Natural killer cell treated with Interleukin-12 subunit alpha and Interleukin-12 subunit beta and Interleukin-15 and Interleukin-18, amount 100 ng/mL, for 72 hours (primary cell): ENCODE results near the gene ATP1A2. TPM values are rescaled to one million over a fixed set of nuclear protein-coding genes. Genes with fewer than 3 reads are reported as not detected.
A peak's percentile ranks its signal among the peaks of the same experiment; 100 is the strongest.

Experiments used
- ATAC-seq, 2 donors: fragments of 150-1000 bp; cut with Tn5 transposase in 1 of 2; sonication (Bioruptor Pico), chemical (Tn5 transposase) in 1 of 2; 2 replicates each; pipeline ENCODE4 v1.10.0; 2021
- DNase-seq: peaks from one replicate; pipeline ENCODE4 v3.0.0; 2022; ENCODE audit warnings: low spot score
- H3K27ac Mint-ChIP-seq, 2 donors: 1 replicate in 1 of 2; 2 replicates in 1 of 2; pipeline ENCODE4 v1.8.0; 2022; ENCODE audit warnings: mixed read lengths in 2 of 2, mild to moderate bottlenecking in 1 of 2, moderate library complexity in 1 of 2
- H3K27me3 Mint-ChIP-seq, 2 donors: 1 replicate in 1 of 2; 2 replicates in 1 of 2; pipeline ENCODE4 v1.8.0; 2022; ENCODE audit warnings: mixed read lengths in 2 of 2
- H3K36me3 Mint-ChIP-seq: one replicate; pipeline ENCODE4 v1.8.0; 2022; ENCODE audit warnings: mixed read lengths
- H3K4me1 Mint-ChIP-seq, 2 donors: 1 replicate in 1 of 2; 2 replicates in 1 of 2; pipeline ENCODE4 v1.8.0; 2022; ENCODE audit warnings: low read depth in 2 of 2, mixed read lengths in 2 of 2, mild to moderate bottlenecking in 1 of 2
- H3K4me3 Mint-ChIP-seq: one replicate; pipeline ENCODE4 v1.8.0; 2022; ENCODE audit warnings: mixed read lengths
- H3K9me3 Mint-ChIP-seq: 2 replicates; pipeline ENCODE4 v1.8.0; 2022; ENCODE audit warnings: mixed read lengths
- total RNA-seq, 2 donors: library from RNA; stranded (reverse); gene quantifications; one replicate each; pipeline ENCODE4 v1.2.3, GENCODE V29; 2022

The ATP1A2 gene
- total RNA-seq, 2 donors from 2014 or later = not detected

- no peak overlapping the region for H3K4me3 Mint-ChIP-seq
- no peak overlapping the region for H3K27ac Mint-ChIP-seq
- H3K9me3 Mint-ChIP-seq = no peaks in the 10 kb centered on the region
- peaks cover 20 to 40% of the 10 kb centered on the region in 2 donors for H3K27me3 Mint-ChIP-seq
- ATAC-seq (no peak), DNase-seq (no peak)
- H3K4me1 Mint-ChIP-seq = no peaks in the 10 kb centered on the region
- no peaks in the 10 kb centered on the region for H3K36me3 Mint-ChIP-seq
Observed at GRCh38 chr1:160143695-160144094, 28.1 kb downstream of the ATP1A2 start.

GRCh38 chr1:160144921-160145320 lies 29.4 kb downstream of the ATP1A2 start:
- ATAC-seq (no peak), DNase-seq (no peak)
- peaks cover 19 to 40% of the 10 kb centered on the region in 2 donors for H3K27me3 Mint-ChIP-seq
- H3K4me1 Mint-ChIP-seq = no peaks in the 10 kb centered on the region
- H3K9me3 Mint-ChIP-seq = no peaks in the 10 kb centered on the region
- H3K4me3 Mint-ChIP-seq = no peak overlapping the region
- no peaks in the 10 kb centered on the region for H3K36me3 Mint-ChIP-seq
- no peak overlapping the region for H3K27ac Mint-ChIP-seq

GRCh38 chr1:160146107-160146506 lies 30.5 kb downstream of the ATP1A2 start:
- Mint-ChIP-seq H3K36me3 (no peaks in the 10 kb centered on the region), H3K27me3 (peaks cover 15 to 36% of the 10 kb centered on the region in 2 donors), H3K27ac (no peak overlapping the region), H3K4me1 (no peaks in the 10 kb centered on the region), H3K9me3 (no peaks in the 10 kb centered on the region), H3K4me3 (no peak overlapping the region)
- no peak for DNase-seq
- ATAC-seq = no peak

- no peak overlapping the region for H3K27ac Mint-ChIP-seq
- peaks cover 12 to 19% of the 10 kb centered on the region in 2 donors for H3K27me3 Mint-ChIP-seq
- no peak for DNase-seq
- no peaks in the 10 kb centered on the region for H3K4me1 Mint-ChIP-seq
- no peak overlapping the region for H3K4me3 Mint-ChIP-seq
- ATAC-seq = no peak
- H3K36me3 Mint-ChIP-seq = no peaks in the 10 kb centered on the region
- H3K9me3 Mint-ChIP-seq = no peaks in the 10 kb centered on the region
Observed at GRCh38 chr1:160148121-160148520, 32.6 kb downstream of the ATP1A2 start.

- Mint-ChIP-seq H3K36me3 (no peaks in the 10 kb centered on the region), H3K4me3 (no peak overlapping the region), H3K4me1 (no peaks in the 10 kb centered on the region), H3K27me3 (peaks cover 8 to 9% of the 10 kb centered on the region in 2 donors), H3K9me3 (no peaks in the 10 kb centered on the region), H3K27ac (no peak overlapping the region)
- no peak for DNase-seq
- ATAC-seq = no peak
Observed at GRCh38 chr1:160149233-160149632, 33.7 kb downstream of the ATP1A2 start.

- no peak for ATAC-seq
- no peak overlapping the region for H3K27ac Mint-ChIP-seq
- H3K27me3 Mint-ChIP-seq = peaks cover 6% of the 10 kb centered on the region in 2 donors
- no peaks in the 10 kb centered on the region for H3K36me3 Mint-ChIP-seq
- H3K4me1 Mint-ChIP-seq = no peaks in the 10 kb centered on the region
- DNase-seq = no peak
- H3K4me3 Mint-ChIP-seq = no peak overlapping the region
- H3K9me3 Mint-ChIP-seq = no peaks in the 10 kb centered on the region
Observed at GRCh38 chr1:160149716-160150115, 34.2 kb downstream of the ATP1A2 start.

GRCh38 chr1:160151303-160151702 lies 35.7 kb downstream of the ATP1A2 start, which contains the start of gene ATP1A4:
ATP1A4 (plus strand) TSS chr1:160151603; CDS start chr1:160152041, 438 bp downstream.
- Mint-ChIP-seq H3K36me3 (no peaks in the 10 kb centered on the region), H3K4me1 (no peaks in the 10 kb centered on the region), H3K27me3 (peaks cover 8 to 12% of the 10 kb centered on the region in 2 donors), H3K27ac (peak within 1 kb of the TSS in 1 of 2 donors; percentile 62), H3K4me3 (no peak within 1 kb of the TSS), H3K9me3 (no peaks in the 10 kb centered on the region)
- ATAC-seq (no peak), DNase-seq (no peak)

GRCh38 chr1:160154790-160155189 lies 39.2 kb downstream of the ATP1A2 start:
- Mint-ChIP-seq H3K4me3 (no peak overlapping the region), H3K4me1 (no peaks in the 10 kb centered on the region), H3K27me3 (peaks cover 15 to 21% of the 10 kb centered on the region in 2 donors), H3K9me3 (no peaks in the 10 kb centered on the region), H3K27ac (no peak overlapping the region), H3K36me3 (no peaks in the 10 kb centered on the region)
- no peak for ATAC-seq
- DNase-seq = no peak

- no peak overlapping the region for H3K27ac Mint-ChIP-seq
- H3K36me3 Mint-ChIP-seq = no peaks in the 10 kb centered on the region
- H3K4me3 Mint-ChIP-seq = no peak overlapping the region
- H3K9me3 Mint-ChIP-seq = no peaks in the 10 kb centered on the region
- no peak for ATAC-seq
- H3K27me3 Mint-ChIP-seq = peaks cover 15 to 27% of the 10 kb centered on the region in 2 donors
- H3K4me1 Mint-ChIP-seq = no peaks in the 10 kb centered on the region
- DNase-seq = no peak
Observed at GRCh38 chr1:160156361-160156760, 40.8 kb downstream of the ATP1A2 start.

- no peak overlapping the region for H3K4me3 Mint-ChIP-seq
- H3K27me3 Mint-ChIP-seq = peaks cover 19 to 31% of the 10 kb centered on the region in 2 donors
Observed at GRCh38 chr1:160157174-160157573, 41.6 kb downstream of the ATP1A2 start.

GRCh38 chr1:160158031-160158430 lies 42.5 kb downstream of the ATP1A2 start:
- Mint-ChIP-seq H3K9me3 (no peaks in the 10 kb centered on the region), H3K4me3 (no peak overlapping the region), H3K36me3 (no peaks in the 10 kb centered on the region), H3K27ac (no peak overlapping the region), H3K4me1 (no peaks in the 10 kb centered on the region), H3K27me3 (peaks cover 19 to 32% of the 10 kb centered on the region in 2 donors)
- DNase-seq = no peak
- ATAC-seq = no peak

More at GRCh38 chr1:160157174-160157573, 41.6 kb downstream of the ATP1A2 start:
- ATAC-seq (no peak), DNase-seq (no peak)
- H3K9me3 Mint-ChIP-seq = no peaks in the 10 kb centered on the region
- no peaks in the 10 kb centered on the region for H3K36me3 Mint-ChIP-seq
- no peaks in the 10 kb centered on the region for H3K4me1 Mint-ChIP-seq
- H3K27ac Mint-ChIP-seq = no peak overlapping the region

GRCh38 chr1:160158534-160158933 lies 43.0 kb downstream of the ATP1A2 start:
- Mint-ChIP-seq H3K27ac (no peak overlapping the region), H3K36me3 (no peaks in the 10 kb centered on the region), H3K9me3 (no peaks in the 10 kb centered on the region), H3K4me3 (no peak overlapping the region), H3K4me1 (peaks cover 0 to under 1% of the 10 kb centered on the region in 2 donors), H3K27me3 (peaks cover 19 to 37% of the 10 kb centered on the region in 2 donors)
- no peak for DNase-seq
- no peak for ATAC-seq

GRCh38 chr1:160159846-160160245 lies 44.3 kb downstream of the ATP1A2 start:
- DNase-seq (no peak), ATAC-seq (no peak)
- Mint-ChIP-seq H3K36me3 (no peaks in the 10 kb centered on the region), H3K4me1 (peaks cover 0 to 10% of the 10 kb centered on the region in 2 donors), H3K27ac (no peak overlapping the region), H3K9me3 (no peaks in the 10 kb centered on the region), H3K27me3 (peaks cover 23 to 50% of the 10 kb centered on the region in 2 donors), H3K4me3 (no peak overlapping the region)

GRCh38 chr1:160161965-160162705 lies 46.6 kb downstream of the ATP1A2 start:
- no peaks in the 10 kb centered on the region for H3K9me3 Mint-ChIP-seq
- peaks cover 10 to 23% of the 10 kb centered on the region in 2 donors for H3K4me1 Mint-ChIP-seq
- no peak overlapping the region for H3K27ac Mint-ChIP-seq
- H3K4me3 Mint-ChIP-seq = no peak overlapping the region
- peaks cover 20 to 63% of the 10 kb centered on the region in 2 donors for H3K27me3 Mint-ChIP-seq
- H3K36me3 Mint-ChIP-seq = no peaks in the 10 kb centered on the region
- ATAC-seq (peak; percentile 37 to 41), DNase-seq (no peak)
